GM12874 (cell line): ENCODE measurements around the gene CHI3L2.

Source experiments
- CTCF ChIP-seq: IDR thresholded peaks from 2 replicates; pipeline ENCODE4 v1.5.1; 2011; ENCODE audit warnings: low read depth, mild to moderate bottlenecking, control low read depth, low read length, moderate library complexity; ENCODE audit not compliant: insufficient read depth

The CHI3L2 gene

GRCh38 chr1:111211921-111212320, 15.6 kb upstream of the CHI3L2 start:
- no peak for TF ChIP-seq CTCF

GRCh38 chr1:111212634-111213335, 14.7 kb upstream of the CHI3L2 start:
- TF ChIP-seq CTCF, result no peak

DNA sequence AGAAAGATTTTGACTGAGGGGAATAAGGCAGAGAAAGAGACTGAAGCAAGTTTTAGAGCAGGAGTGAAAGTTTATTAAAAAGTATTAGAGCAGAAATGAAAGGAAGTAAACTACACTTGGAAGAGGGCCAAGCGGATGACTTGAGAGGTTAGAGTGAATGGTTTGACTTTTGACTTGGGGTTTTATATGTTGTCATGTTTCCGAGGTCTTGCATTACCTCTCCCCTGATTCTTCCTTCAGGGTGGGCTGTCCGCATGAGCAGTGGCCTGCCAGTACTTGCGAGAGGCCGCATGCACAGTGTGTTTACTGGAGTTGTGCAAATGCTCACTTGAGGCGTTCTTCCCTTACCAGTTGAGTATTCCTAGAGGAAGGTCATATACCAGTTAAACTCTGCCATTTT, 14.1 kb upstream of the CHI3L2 start:
- TF ChIP-seq CTCF, result no peak

- TF ChIP-seq CTCF, result no peak
Measured at GRCh38 chr1:111214074-111214801, 13.3 kb upstream of the CHI3L2 start.

GRCh38 chr1:111214884-111215283, 12.6 kb upstream of the CHI3L2 start:
- TF ChIP-seq CTCF, result no peak

- no peak for TF ChIP-seq CTCF
Measured at GRCh38 chr1:111216751-111217150, 10.8 kb upstream of the CHI3L2 start.

- TF ChIP-seq CTCF, result no peak
Measured at GRCh38 chr1:111217183-111217910, 10.2 kb upstream of the CHI3L2 start.
